Motor neuron (in vitro differentiated cells): ENCODE measurements around the gene VAPA. TPM values are rescaled to one million over a fixed set of nuclear protein-coding genes. Genes with fewer than 3 reads are reported as not detected.

ENCODE experiments used
- ATAC-seq, 8 experiments: fragments of 200-7000 bp; cut with Tn5 transposase; replicated peaks in 6 of 8; 2 replicates each; pipeline ENCODE4 v1.8.0; 2021; ENCODE audit warnings: mild to moderate bottlenecking in 8 of 8, moderate library complexity in 8 of 8
- H3K27ac ChIP-seq, 2 donors: fragments of 250-450 bp; sonication (Bioruptor Pico); 2 replicates each; pipeline ENCODE4 v1.9.0; 2021; ENCODE audit warnings: antibody characterized with exemption in 2 of 2, mild to moderate bottlenecking in 2 of 2, moderate library complexity in 1 of 2
- H3K4me1 ChIP-seq, 2 donors: fragments of 250-450 bp; sonication (Bioruptor Pico); replicated peaks in 1 of 2; 2 replicates each; pipeline ENCODE4 v1.6.1; 2021; ENCODE audit warnings: antibody characterized with exemption in 2 of 2, mild to moderate bottlenecking in 2 of 2, moderate library complexity in 1 of 2
- H3K4me3 ChIP-seq, 5 donors: fragments of 250-450 bp; sonication (Bioruptor Pico); 2 replicates each; pipeline ENCODE4 v1.9.0; 2021; ENCODE audit warnings: antibody characterized with exemption in 5 of 5, mild to moderate bottlenecking in 5 of 5, moderate library complexity in 4 of 5
- WGBS, 10 experiments: fragments of 450-650 bp; shearing (Covaris generic); methylation state at CpG; one replicate each; pipeline ENCODE4 v1.0.0; 2022; 5-methylcytosine and 5-hydroxymethylcytosine counted together
- in situ Hi-C, 9 experiments: fragments of 400-800 bp; cut with MboI; loops; one replicate each; pipeline ENCODE4 v1.15.0; 2021; ENCODE audit warnings: low sequenced_read_pairs in 9 of 9, low pct_unique_long_range_greater_than_20kb in 2 of 9; ENCODE audit not compliant: unreplicated experiment in 9 of 9
- total RNA-seq, 8 experiments: library from RNA; unstranded; fragments of 300-600 nt; gene quantifications; 2 replicates each; pipeline versions ENCODE4 v1.2.3 to v1.2.4, GENCODE V29; 2022

Gene VAPA
- 100 to 1,000 TPM in 7 of 8 experiments, 10 to 100 TPM in 1; 81.6 to 188 (median 123) TPM for total RNA-seq

- peak within 1 kb of the TSS; percentile 90 to 94 for H3K27ac ChIP-seq
- peak within 1 kb of the TSS; percentile 55 to 89 (median 68) for H3K4me3 ChIP-seq
- WGBS, 10 experiments: 0% methylated on average over 1 to 4 of the region's 87 CpGs; no CpG with 5 or more reads in 6 of the 10 experiments
- peak; percentile 82 to 93 (median 90) for ATAC-seq
- peaks cover 6 to 15% of the 10 kb centered on the region in 2 donors for H3K4me1 ChIP-seq
- in situ Hi-C loops: no loop called here
These were observed at the start of gene VAPA for GRCh38 chr18:9913526-9914333. Gene VAPA (plus strand): TSS chr18:9914016. CDS start chr18:9914257, 241 bp downstream.

GRCh38 chr18:9865764-9866490, 47.9 kb upstream of the VAPA start:
- 91 to 100% (median 96%) methylated on average over 2 to 6 of the region's 7 CpGs; no CpG with 5 or more reads in 1 of the 10 experiments for WGBS, 10 experiments
- in situ Hi-C loops: no loop called here
- no peak for ATAC-seq
- Histone ChIP-seq H3K4me3 (no peak overlapping the region), H3K27ac (no peak overlapping the region), H3K4me1 (peaks cover 35 to 43% of the 10 kb centered on the region in 2 donors)

GRCh38 chr18:9866627-9867026, 47.2 kb upstream of the VAPA start:
- 100% methylated on average over 1 to 2 of the region's 3 CpGs; no CpG with 5 or more reads in 6 of the 10 experiments for WGBS, 10 experiments
- in situ Hi-C loops: no loop called here
- H3K4me1 ChIP-seq: peaks cover 37 to 39% of the 10 kb centered on the region in 2 donors
- no peak for ATAC-seq
- H3K4me3 ChIP-seq: no peak overlapping the region
- no peak overlapping the region for H3K27ac ChIP-seq

GRCh38 chr18:9867071-9867594, 46.7 kb upstream of the VAPA start:
- in situ Hi-C loops: no loop called here
- Histone ChIP-seq H3K4me3 (no peak overlapping the region), H3K27ac (no peak overlapping the region), H3K4me1 (peaks cover 32 to 35% of the 10 kb centered on the region in 2 donors)
- whole genome bisulfite sequencing, 10 experiments: 65 to 100% (median 84%) methylated on average over 1 to 4 of the region's 4 CpGs
- ATAC-seq: no peak

- 55 to 100% (median 88%) methylated on average over 1 to 6 of the region's 6 CpGs; no CpG with 5 or more reads in 1 of the 10 experiments for WGBS, 10 experiments
- peaks cover 14 to 17% of the 10 kb centered on the region in 2 donors for H3K4me1 ChIP-seq
- no peak overlapping the region for H3K27ac ChIP-seq
- H3K4me3 ChIP-seq: no peak overlapping the region
- in situ Hi-C loops: no loop called here
- ATAC-seq: no peak
These were observed 44.7 kb upstream of the VAPA start for GRCh38 chr18:9868857-9869714.

GRCh38 chr18:9869715-9870430, 43.9 kb upstream of the VAPA start:
- Histone ChIP-seq H3K4me3 (no peak overlapping the region), H3K27ac (no peak overlapping the region), H3K4me1 (peaks cover 14 to 17% of the 10 kb centered on the region in 2 donors)
- peak in 4 of 8 experiments; percentile 23 to 84 (median 54) for ATAC-seq
- 42 to 95% (median 66%) methylated on average over 1 to 8 of the region's 9 CpGs for WGBS, 10 experiments
- in situ Hi-C loops: no loop called here

- Histone ChIP-seq H3K4me3 (no peak overlapping the region), H3K27ac (no peak overlapping the region), H3K4me1 (peaks cover 14 to 17% of the 10 kb centered on the region in 2 donors)
- in situ Hi-C loops: no loop called here
- ATAC-seq: peak in 2 of 8 experiments; percentile 32 to 36
- WGBS, 10 experiments: 25 to 76% (median 46%) methylated on average over 1 to 4 of the region's 4 CpGs; no CpG with 5 or more reads in 2 of the 10 experiments
These were observed 43.3 kb upstream of the VAPA start for GRCh38 chr18:9870431-9871008.

GRCh38 chr18:9871244-9871746, 42.5 kb upstream of the VAPA start:
- in situ Hi-C loops: no loop called here

GRCh38 chr18:9872823-9873222, 41.0 kb upstream of the VAPA start:
- in situ Hi-C loops: no loop called here
- H3K27ac ChIP-seq: no peak overlapping the region
- no peak overlapping the region for H3K4me3 ChIP-seq
- peaks cover 14 to 17% of the 10 kb centered on the region in 2 donors for H3K4me1 ChIP-seq
- no peak for ATAC-seq

More at GRCh38 chr18:9871244-9871746, 42.5 kb upstream of the VAPA start:
- peak in 2 of 8 experiments; percentile 29 to 39 for ATAC-seq
- WGBS, 10 experiments: 56 to 94% (median 84%) methylated on average over 1 to 6 of the region's 6 CpGs; no CpG with 5 or more reads in 2 of the 10 experiments
- Histone ChIP-seq H3K27ac (no peak overlapping the region), H3K4me3 (no peak overlapping the region), H3K4me1 (peaks cover 14 to 17% of the 10 kb centered on the region in 2 donors)

- H3K4me1 ChIP-seq: peaks cover 10 to 14% of the 10 kb centered on the region in 2 donors
- in situ Hi-C loops: no loop called here
- 100% methylated on average over 1 of the region's 1 CpG; no CpG with 5 or more reads in 6 of the 10 experiments for WGBS, 10 experiments
- no peak overlapping the region for H3K4me3 ChIP-seq
- H3K27ac ChIP-seq: no peak overlapping the region
- ATAC-seq: no peak
These were observed 39.1 kb upstream of the VAPA start for GRCh38 chr18:9874728-9875127.

GRCh38 chr18:9876212-9876866, 37.5 kb upstream of the VAPA start:
- WGBS, 10 experiments: 84 to 100% (median 94%) methylated on average over 1 to 2 of the region's 2 CpGs; no CpG with 5 or more reads in 2 of the 10 experiments
- no peak for ATAC-seq
- no peak overlapping the region for H3K27ac ChIP-seq
- no peak overlapping the region for H3K4me3 ChIP-seq
- H3K4me1 ChIP-seq: peaks cover 0 to under 1% of the 10 kb centered on the region in 2 donors
- in situ Hi-C loops: no loop called here
